Activated naive CD8-positive, alpha-beta T cell treated with anti-CD3 and anti-CD28 coated beads for 36 hours (primary cell): ENCODE measurements around the gene KRT3. TPM values are rescaled to one million over a fixed set of nuclear protein-coding genes. Genes with fewer than 3 reads are reported as not detected.

Experiments used
- DNase-seq: peaks from one replicate; pipeline ENCODE4 v3.0.0; 2021
- H3K27ac Mint-ChIP-seq: one replicate; pipeline ENCODE4 v1.8.0; 2022; ENCODE audit warnings: mild to moderate bottlenecking, moderate library complexity, mixed read lengths
- H3K27me3 Mint-ChIP-seq: one replicate; pipeline ENCODE4 v1.8.0; 2022; ENCODE audit warnings: mild to moderate bottlenecking, mixed read lengths
- H3K36me3 Mint-ChIP-seq: one replicate; pipeline ENCODE4 v1.8.0; 2021; ENCODE audit warnings: mild to moderate bottlenecking, mixed read lengths
- H3K4me1 Mint-ChIP-seq: one replicate; pipeline ENCODE4 v1.8.0; 2021; ENCODE audit warnings: mixed read lengths
- H3K4me3 Mint-ChIP-seq: one replicate; pipeline ENCODE4 v1.8.0; 2022; ENCODE audit warnings: mild to moderate bottlenecking, moderate library complexity, mixed read lengths
- H3K9me3 Mint-ChIP-seq: one replicate; pipeline ENCODE4 v1.8.0; 2022; ENCODE audit warnings: mixed read lengths
- total RNA-seq, 2 experiments: library from RNA; stranded (reverse); gene quantifications; one replicate each; pipeline ENCODE4 v1.2.3, GENCODE V29; 2021

The KRT3 gene
- total RNA-seq, 2 experiments from 2014 or later = not detected

DNA sequence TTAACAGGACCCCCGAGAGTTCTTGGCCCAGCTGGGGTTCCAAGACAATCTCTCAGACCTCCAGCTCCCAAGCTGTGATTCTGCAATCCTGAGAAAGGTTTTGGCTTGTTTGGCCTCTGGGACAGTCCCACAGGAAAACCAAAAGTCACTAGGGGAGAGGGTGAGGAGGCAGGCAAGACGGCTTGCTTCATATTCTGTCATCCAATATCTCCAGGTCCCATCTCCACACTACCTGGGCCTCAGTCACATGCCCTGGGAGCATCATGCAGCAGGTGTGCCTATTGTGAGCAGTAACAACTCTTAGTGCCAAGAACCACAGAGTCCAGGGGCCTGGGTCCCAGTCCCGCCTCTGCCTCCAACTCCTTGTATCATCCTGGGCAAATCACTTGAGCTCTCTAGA, 36.5 kb upstream of the KRT3 start:
- H3K27ac Mint-ChIP-seq = no peak overlapping the region
- H3K36me3 Mint-ChIP-seq = no peaks in the 10 kb centered on the region
- H3K9me3 Mint-ChIP-seq = no peaks in the 10 kb centered on the region
- no peak for DNase-seq
- H3K4me1 Mint-ChIP-seq = peaks cover 40% of the 10 kb centered on the region
- no peak overlapping the region for H3K4me3 Mint-ChIP-seq
- no peaks in the 10 kb centered on the region for H3K27me3 Mint-ChIP-seq

DNA sequence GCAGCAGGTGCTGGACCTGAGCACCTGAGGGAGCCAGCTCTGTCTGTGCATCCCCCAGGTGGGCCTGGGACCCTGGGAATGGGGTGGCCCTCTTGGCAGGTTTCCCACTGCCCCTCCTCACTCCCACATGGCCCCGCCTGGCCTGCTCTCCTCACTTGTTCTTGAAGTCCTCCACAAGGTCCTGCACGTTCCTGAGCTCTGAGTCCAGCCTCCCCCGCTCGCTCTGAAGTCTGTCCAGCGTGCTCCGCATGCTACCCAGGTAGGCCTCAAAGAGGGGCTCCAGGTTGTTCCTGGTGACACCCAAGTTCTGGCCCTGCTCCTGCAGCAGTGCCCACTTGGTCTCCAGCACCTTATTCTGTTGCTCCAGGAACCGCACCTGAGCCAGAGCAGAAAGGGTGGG, 35.3 kb upstream of the KRT3 start:
- Mint-ChIP-seq H3K9me3 (no peaks in the 10 kb centered on the region), H3K4me1 (peaks cover 28% of the 10 kb centered on the region), H3K27me3 (no peaks in the 10 kb centered on the region), H3K36me3 (no peaks in the 10 kb centered on the region), H3K27ac (no peak overlapping the region), H3K4me3 (no peak overlapping the region)
- DNase-seq = no peak

DNA sequence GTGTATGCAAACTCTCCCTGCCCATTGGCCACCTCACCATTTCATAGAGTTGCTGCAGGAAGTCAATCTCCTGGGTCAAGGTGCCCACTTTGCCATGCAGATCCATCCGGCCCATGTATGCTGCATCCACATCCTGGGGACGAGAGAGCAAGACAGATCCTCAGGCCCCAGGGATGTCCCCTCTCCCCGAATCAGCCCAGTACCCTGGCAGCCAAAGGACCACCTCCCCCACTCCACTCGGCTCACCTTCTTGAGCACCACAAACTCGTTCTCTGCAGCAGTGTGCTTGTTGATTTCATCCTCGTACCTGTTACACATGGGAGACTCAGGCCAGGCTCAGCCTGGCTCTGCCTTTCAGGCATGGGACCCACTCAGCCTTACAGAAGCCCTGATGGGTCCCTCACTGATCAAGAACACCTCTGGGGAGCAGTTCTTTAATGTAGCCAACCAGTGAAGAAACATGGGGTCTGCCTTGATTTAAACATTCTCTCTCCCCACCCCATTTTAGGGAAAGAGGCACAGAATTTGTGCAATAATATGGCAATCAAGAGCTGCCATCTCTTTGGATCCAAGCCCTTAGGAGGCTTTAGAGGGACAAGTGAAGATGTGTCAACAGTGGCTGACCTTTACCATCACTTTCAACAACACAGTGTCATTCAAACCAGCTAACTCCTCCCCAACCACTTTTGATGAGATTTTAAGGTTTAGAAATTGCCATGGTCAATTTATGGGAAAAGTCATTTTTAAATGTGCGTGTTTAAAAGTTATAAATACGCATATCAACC, 34.3 kb upstream of the KRT3 start:
- Mint-ChIP-seq H3K4me1 (peaks cover 17% of the 10 kb centered on the region), H3K27me3 (no peaks in the 10 kb centered on the region), H3K27ac (no peak overlapping the region), H3K9me3 (no peaks in the 10 kb centered on the region), H3K4me3 (no peak overlapping the region), H3K36me3 (no peaks in the 10 kb centered on the region)
- DNase-seq = no peak

DNA sequence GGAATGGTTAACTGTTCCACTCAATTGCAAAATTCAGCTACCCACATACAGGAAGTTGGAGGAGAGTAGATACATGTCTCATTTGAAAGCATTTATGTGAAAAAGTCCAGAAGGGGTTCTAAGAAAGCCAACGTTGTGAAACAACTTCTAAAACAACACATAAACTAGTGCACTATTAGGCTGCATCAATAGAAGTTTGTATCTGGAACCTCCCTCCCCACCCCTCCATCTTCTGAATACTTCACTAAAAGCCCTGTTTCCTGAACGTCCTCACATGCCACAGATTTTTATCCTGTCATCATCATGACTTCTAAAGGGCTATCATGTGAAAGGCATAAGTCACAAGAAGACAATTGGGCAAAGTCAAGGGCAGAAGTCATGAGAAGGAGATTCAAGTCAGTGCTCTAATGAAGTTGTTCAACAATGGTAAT, 32.7 kb upstream of the KRT3 start:
- no peaks in the 10 kb centered on the region for H3K27me3 Mint-ChIP-seq
- H3K4me1 Mint-ChIP-seq = peaks cover 11% of the 10 kb centered on the region
- H3K36me3 Mint-ChIP-seq = no peaks in the 10 kb centered on the region
- peak overlapping the region; percentile 37 for H3K27ac Mint-ChIP-seq
- H3K4me3 Mint-ChIP-seq = no peak overlapping the region
- no peaks in the 10 kb centered on the region for H3K9me3 Mint-ChIP-seq
- DNase-seq = no peak

DNA sequence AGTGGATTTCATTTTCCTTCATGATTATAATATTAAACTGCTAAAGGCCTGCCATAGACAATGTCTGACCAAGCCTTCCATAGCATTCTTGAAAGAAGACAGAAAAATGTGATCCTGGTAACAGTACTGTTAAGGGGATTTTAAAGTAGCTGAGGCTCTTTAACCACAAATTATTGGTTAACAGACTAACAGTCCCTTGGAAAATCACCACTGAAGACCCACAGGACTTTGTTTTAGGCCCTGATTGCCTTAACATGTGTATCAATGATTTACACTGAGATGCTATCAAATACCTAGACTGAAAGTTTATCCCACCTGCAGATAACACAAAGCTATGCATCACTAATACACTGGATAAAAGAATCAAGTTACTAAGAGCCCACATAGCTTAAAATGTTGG, 32.2 kb upstream of the KRT3 start:
- DNase-seq = no peak
- peak overlapping the region; percentile 37 for H3K27ac Mint-ChIP-seq
- no peaks in the 10 kb centered on the region for H3K27me3 Mint-ChIP-seq
- H3K4me3 Mint-ChIP-seq = no peak overlapping the region
- no peaks in the 10 kb centered on the region for H3K36me3 Mint-ChIP-seq
- H3K9me3 Mint-ChIP-seq = no peaks in the 10 kb centered on the region
- peaks cover 11% of the 10 kb centered on the region for H3K4me1 Mint-ChIP-seq

DNA sequence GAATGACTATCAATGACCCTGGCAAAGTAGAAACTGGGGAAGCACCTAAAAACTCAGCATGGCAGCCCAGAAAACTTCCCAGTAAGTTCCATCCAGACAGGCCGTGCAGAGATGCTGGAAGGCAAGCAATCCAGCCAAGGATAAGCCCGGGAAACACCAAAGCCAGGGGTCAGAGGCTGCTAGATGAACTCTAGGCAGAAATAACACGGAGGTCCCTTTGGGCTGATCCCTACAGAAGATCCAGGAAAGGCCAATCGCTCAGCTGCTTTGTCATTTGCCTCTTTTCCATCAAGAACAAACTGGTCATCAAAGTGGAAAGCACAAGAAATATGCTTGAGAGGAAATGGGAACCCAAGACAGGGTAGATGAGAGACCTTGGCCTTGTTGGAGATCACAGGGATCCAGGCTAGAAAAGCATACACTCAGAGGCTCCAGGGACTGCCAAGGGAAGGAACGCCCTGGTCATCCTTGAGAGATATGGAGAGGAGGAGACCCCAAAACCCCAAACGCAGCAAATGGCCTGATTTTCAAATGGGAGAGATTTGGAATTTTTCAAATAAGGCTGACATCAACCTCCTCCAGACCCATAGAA, 31.7 kb upstream of the KRT3 start:
- Mint-ChIP-seq H3K36me3 (no peaks in the 10 kb centered on the region), H3K4me1 (peaks cover 11% of the 10 kb centered on the region), H3K27me3 (no peaks in the 10 kb centered on the region), H3K9me3 (no peaks in the 10 kb centered on the region), H3K4me3 (no peak overlapping the region), H3K27ac (no peak overlapping the region)
- no peak for DNase-seq

DNA sequence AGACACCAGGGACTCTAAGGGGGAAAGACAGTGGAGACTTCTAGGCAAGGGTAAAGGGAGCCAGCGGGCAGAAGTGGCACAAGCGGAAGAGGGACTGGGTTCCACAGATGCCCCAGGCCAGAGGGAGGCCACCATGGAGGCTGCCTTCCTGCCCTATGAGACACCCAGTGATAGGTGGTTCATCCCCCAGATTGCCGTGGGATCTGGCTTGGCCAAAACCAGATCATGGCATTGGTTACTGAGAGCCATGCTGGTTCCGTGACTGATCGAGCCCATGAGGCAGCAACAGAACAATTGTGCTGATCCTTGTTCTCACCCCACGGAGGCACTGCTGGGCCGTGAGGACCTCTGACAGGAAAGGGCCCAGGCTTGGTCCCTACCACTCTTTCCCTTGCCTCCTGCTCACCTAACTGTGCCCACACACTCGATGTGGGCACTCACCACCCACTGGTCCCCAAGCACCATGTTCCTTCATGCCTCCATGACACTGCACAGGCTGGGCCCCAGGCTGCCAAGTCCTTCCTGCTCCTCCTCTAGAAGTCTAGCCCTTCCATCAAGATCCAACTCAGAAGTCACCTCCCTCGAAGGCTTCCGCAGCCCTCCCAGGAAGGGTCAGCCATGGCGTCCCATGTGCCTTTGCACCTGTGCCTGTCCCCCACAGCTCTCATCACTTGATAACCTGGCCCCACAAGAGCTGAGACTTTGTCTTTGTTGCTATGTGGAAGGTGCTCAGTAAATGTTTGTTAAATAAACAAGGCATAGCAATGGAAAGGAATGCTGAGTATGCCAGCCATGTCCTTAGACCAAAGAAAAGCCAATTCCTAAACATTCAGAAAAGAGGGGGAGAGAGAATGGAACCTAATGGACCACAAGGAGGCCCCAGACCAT, 30.9 kb upstream of the KRT3 start:
- no peaks in the 10 kb centered on the region for H3K9me3 Mint-ChIP-seq
- no peaks in the 10 kb centered on the region for H3K36me3 Mint-ChIP-seq
- peaks cover 11% of the 10 kb centered on the region for H3K4me1 Mint-ChIP-seq
- no peak overlapping the region for H3K27ac Mint-ChIP-seq
- H3K27me3 Mint-ChIP-seq = no peaks in the 10 kb centered on the region
- no peak for DNase-seq
- H3K4me3 Mint-ChIP-seq = no peak overlapping the region

DNA sequence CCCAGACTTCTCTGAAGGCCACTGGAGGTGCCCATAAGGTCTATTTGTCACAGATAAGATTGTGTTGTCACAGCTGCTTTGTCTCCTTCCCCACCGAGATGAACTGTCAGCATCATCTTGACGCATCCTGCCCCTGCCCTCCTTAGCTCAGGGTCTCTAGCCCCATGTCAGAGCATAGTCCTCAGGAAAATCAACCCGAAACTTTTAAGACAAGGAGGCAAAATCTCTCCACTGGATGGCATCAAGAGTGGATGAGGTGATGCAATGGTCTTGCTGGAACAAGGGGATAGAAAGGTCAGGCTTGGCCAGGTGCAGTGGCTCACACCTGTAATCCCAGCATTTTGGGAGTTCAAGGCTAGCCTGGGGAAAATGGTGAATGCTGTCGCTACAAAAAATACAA, 30.0 kb upstream of the KRT3 start:
- Mint-ChIP-seq H3K4me3 (no peak overlapping the region), H3K4me1 (peaks cover 11% of the 10 kb centered on the region), H3K27ac (no peak overlapping the region), H3K36me3 (no peaks in the 10 kb centered on the region), H3K27me3 (no peaks in the 10 kb centered on the region), H3K9me3 (no peaks in the 10 kb centered on the region)
- DNase-seq = no peak

DNA sequence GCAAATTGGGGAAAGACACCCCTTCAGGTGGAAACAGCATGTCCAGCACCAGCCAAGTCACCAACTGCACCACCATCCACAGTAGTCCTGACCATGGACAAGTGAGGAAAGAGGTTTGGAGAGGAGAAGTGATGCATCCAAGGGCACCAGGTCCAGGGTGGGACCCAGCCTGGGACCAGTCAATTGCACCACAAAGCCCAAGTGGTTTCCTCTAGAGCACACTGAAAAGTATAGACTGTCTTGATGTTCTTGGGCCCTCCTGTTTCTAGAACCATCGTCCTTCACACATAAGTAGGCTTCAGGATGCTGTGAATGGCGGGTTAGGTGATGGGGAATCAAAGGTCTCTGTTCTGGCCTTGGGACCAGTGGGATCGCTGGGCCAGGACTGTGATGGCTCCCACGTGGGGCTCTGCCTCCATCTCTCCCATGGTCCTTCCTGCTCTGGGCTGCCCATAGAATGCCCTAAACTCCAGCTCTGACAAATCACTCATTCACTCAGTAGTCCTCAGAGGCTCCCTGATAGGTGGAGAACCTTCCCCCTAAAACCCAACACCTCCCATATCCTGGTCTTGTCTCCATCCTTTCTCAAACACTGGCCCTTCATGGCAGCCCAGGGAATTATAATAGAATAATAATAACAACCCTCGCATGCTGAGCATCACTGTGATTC, 29.0 kb upstream of the KRT3 start:
- DNase-seq = no peak
- no peaks in the 10 kb centered on the region for H3K27me3 Mint-ChIP-seq
- H3K4me3 Mint-ChIP-seq = no peak overlapping the region
- H3K9me3 Mint-ChIP-seq = no peaks in the 10 kb centered on the region
- no peaks in the 10 kb centered on the region for H3K36me3 Mint-ChIP-seq
- H3K4me1 Mint-ChIP-seq = peaks cover 9% of the 10 kb centered on the region
- H3K27ac Mint-ChIP-seq = no peak overlapping the region

DNA sequence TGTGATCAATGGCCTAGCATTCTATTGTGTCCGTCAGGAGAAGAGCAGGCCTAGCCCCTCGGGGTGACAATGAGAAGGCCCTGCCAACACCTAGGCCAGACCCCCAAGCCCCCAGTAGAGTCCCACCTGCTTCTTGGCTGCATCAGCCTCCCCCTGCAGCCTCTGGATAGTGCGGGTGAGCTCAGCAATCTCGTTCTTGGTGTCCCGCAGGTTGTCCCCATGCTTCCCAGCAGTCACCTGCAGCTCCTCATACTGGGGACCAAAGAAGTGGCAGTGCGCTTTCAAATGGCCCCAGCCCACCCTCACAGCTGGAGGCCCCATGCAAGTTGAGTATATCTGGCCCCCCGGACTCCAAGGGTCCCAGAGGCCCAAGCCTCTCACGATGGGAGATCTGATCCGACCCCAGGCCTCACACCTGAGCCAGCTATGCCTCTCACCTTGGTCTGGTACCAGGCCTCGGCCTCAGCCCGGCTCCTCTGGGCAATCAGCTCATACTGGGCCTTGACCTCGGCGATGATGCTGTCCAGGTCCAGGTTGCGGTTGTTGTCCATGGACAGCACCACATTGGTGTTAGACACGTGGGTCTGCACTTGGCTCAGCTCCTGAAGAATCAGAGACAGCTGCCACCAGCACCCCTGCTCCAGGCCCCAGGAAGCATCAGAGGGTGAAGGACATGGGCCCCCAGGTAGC, 28.0 kb upstream of the KRT3 start:
- Mint-ChIP-seq H3K9me3 (no peaks in the 10 kb centered on the region), H3K4me3 (no peak overlapping the region), H3K27ac (no peak overlapping the region), H3K4me1 (peaks cover 6% of the 10 kb centered on the region), H3K36me3 (no peaks in the 10 kb centered on the region), H3K27me3 (no peaks in the 10 kb centered on the region)
- no peak for DNase-seq

DNA sequence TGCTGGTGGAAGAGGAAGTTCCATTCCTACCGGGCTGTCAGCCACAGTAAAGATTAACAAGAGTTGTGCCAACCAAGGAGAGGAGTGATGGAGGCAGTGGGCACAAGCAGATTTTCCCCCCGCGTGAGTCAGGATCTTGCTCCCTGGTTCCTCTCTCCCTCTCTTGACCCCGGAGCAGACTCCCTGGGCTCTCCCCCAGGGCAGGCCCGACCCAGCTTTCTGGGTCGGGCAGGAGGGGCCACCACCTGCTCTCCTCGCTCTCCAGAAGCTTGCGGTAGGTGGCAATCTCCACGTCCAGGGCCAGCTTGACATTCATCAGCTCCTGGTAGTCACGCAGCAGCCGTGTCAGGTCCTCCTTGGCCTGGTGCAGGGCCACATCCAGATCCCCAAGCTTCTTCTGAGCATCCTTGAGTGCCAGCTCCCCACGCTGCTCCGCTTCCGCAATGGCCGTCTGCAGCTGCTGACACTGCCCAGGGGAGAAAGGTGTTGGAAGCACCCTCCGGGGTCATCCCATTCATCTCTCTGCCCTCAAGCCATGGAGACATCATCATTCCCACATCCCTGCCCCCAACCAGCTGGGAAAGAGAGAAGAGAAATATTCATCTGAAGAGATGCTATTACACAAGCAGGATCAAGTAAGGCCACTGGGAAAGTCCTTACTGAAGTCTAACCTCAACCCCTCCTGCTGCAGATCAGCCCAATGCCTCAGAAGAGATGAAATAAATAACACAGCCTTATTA, 27.0 kb upstream of the KRT3 start:
- no peak overlapping the region for H3K4me3 Mint-ChIP-seq
- peaks cover 2% of the 10 kb centered on the region for H3K4me1 Mint-ChIP-seq
- H3K27me3 Mint-ChIP-seq = no peaks in the 10 kb centered on the region
- H3K27ac Mint-ChIP-seq = no peak overlapping the region
- H3K9me3 Mint-ChIP-seq = no peaks in the 10 kb centered on the region
- no peak for DNase-seq
- H3K36me3 Mint-ChIP-seq = no peaks in the 10 kb centered on the region

DNA sequence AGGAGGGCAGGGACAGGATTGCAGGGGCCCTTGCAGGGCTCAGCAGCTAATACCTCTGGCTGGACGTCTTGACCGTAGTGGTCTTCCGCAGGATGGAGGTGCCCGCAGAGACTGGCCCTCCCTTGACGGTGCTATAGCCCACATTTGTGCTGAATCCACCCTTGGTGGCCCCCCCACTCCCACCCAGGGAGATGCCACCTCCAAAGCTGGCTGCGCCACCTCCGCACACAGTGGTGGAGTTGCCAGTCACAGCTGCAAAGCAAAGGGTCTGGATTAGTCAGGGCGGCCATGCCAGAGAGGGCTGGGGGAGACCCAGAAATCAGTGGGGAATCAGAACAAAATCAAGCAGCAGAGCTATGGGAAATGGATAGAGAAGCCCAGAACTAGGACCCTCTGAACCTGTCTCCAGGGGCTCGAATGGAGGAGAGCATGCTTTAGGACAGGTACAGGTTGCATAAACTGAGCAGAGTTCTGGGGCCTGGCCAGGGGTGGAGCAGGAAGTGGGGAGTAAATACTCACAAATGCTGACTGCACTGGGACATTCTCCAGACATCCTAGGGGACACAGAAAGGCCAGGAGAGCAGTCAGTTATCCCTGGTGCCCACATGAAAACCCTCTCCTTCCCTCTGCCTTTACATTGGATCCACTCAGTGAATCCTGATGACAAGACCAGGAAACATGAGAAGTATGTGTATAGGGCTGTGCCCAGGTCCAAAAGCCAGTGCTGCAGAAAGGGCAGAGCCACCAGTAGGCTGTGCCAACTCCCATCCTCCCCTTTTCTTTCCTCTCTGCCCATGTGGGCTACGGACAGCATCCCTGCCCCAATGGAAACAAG, 26.1 kb upstream of the KRT3 start:
- DNase-seq = no peak
- Mint-ChIP-seq H3K9me3 (no peaks in the 10 kb centered on the region), H3K4me1 (peaks cover 8% of the 10 kb centered on the region), H3K27ac (no peak overlapping the region), H3K27me3 (no peaks in the 10 kb centered on the region), H3K36me3 (no peaks in the 10 kb centered on the region), H3K4me3 (no peak overlapping the region)

DNA sequence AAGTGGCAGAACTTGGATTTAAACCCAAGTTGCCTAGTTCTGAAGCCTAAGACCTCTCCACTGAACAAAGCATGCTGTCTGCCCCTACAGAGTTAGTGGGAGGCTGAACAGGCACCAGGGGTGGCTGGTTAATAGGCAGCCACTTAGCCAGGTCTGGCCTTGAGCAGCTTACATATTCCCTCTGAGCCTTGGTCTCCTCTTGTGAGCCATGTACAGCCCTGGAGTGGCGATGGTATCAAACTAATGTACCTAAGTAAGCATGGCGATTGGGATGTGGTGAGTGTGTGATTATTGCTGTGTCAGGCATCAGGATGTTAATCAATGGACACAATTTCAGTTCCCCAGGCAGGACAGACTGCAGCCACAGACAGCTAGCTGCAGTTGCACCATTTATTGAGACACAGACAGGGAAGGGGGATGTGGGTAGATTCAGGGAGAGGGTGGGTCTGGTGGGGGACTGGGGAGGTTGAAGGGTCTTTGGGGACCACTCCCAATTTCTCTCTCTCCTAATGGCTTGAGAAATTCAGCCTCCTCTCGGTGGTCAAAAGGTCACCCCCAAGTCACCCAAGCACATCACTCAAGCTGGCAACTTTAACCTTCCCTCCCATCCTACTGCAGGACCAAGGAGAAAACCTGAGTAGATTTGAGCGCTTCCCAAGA, 25.3 kb upstream of the KRT3 start:
- Mint-ChIP-seq H3K4me3 (no peak overlapping the region), H3K4me1 (peaks cover 8% of the 10 kb centered on the region), H3K27ac (no peak overlapping the region), H3K9me3 (no peaks in the 10 kb centered on the region), H3K27me3 (no peaks in the 10 kb centered on the region), H3K36me3 (no peaks in the 10 kb centered on the region)
- DNase-seq = no peak
